ENCODE data around the gene KLHL21.
"Not testable (repeated sequence)": the region's sequence is repeated elsewhere in the genome, so short reads cannot be mapped to it uniquely, and the experiment has no call there.

Gene KLHL21, protein sequence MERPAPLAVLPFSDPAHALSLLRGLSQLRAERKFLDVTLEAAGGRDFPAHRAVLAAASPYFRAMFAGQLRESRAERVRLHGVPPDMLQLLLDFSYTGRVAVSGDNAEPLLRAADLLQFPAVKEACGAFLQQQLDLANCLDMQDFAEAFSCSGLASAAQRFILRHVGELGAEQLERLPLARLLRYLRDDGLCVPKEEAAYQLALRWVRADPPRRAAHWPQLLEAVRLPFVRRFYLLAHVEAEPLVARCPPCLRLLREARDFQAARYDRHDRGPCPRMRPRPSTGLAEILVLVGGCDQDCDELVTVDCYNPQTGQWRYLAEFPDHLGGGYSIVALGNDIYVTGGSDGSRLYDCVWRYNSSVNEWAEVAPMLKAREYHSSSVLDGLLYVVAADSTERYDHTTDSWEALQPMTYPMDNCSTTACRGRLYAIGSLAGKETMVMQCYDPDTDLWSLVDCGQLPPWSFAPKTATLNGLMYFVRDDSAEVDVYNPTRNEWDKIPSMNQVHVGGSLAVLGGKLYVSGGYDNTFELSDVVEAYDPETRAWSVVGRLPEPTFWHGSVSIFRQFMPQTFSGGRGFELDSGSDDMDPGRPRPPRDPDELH

DNA sequence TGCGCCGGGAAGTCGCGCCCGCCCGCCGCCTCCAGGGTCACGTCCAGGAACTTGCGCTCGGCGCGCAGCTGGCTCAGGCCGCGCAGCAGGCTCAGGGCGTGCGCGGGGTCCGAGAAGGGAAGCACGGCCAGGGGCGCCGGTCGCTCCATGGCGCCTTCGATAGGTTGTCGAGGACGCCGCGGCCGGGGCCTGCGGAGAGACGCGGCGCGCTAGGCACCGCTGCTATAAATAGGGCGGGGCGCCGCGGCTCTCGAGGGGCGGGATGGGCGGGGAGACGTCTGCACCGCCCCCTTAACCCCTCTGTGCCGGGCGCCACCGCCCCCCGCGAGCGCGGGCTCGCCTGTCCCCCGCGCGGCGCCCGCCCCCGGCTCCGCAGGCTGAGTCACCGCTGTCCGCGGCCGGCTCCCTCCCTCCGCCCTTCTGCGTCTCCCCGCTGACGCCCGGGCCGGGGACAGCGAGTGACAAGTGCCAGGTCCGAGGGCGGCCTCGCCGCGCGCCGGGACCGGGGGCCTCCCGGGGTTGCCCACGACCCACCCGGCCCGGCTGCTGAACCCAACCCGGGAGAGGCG lies at the start of gene KLHL21:
Gene KLHL21 (minus strand): TSS at position 201 of the 569 bp plus-strand sequence. CDS start 52 bp downstream, at position 149.
- DNase-seq = peak; percentile 93

DNA sequence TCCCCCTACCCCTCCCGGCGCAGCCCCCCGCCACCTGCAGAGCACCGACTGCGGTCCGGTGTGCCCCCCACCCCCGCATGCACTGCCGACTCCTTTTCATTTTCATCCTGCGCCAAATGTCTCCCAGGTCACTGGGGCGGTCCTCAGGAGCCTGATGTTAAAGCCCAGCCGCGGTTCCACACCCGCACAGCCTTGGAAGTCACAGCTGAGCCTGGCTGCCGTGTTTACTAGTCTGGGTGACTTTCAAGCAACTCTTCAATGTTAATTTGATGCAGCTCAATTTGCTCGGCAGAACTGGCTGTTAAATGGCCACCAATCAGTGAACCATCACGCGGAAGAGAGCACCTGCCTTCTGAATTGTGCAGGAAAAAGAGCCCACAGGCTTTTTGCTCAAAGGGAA lies 49.2 kb upstream of the KLHL21 start:
- DNase-seq = no peak

DNA sequence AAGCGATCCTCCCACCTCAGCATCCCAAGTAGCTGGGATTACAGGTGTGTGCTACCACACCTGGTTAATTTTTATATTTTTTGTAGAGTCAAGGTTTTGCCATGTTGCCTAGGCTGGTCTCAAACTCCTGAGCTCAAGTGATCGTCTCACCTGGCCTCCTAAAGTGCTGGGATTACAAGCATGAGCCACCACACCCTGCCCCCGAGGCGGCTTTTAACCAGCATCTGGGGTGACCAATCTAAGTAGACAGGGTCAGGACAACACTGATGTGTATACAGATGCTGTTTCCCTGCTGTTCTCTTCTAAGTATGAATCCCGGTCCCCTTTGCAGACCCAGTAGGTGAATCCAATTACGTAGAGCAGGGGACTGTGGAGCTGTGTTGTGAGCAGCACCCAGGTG lies 45.9 kb upstream of the KLHL21 start:
- no peak for DNase-seq

DNA sequence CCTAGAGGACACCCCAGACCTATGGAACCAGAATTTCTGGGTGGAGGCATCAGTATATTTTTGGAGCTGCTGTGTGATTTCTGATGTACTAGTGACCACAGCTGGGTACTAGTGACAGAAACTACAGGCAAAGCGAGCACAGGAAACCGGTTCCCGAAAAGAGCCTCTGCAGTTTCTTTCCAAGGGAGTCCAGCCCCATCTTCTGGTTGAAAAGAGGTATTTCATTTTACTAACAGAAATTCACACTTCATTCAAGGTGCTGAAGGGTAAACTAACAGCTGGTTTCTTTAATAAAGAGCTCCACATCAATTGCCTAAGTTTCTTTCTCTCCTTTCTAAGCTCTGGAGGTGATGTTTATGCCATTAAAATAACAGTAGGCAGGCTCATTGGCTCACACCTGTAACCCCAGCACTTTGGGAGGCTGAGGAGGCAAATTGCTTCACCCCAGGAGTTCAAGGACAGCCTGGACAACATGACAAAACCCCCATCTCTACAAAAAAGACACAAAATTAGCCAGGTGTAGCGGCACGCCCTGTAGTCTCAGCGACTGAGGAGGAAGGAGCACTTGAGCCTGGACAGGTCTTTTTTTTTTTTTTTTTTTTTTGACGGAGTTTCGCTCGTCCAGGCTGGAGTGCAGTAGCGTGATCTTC lies 44.0 kb upstream of the KLHL21 start:
- peak; percentile 37 for DNase-seq

GRCh38 chr1:6645018-6645417 lies 42.3 kb upstream of the KLHL21 start:
- no peak for DNase-seq

- DNase-seq = not testable (repeated sequence)
These were observed 38.2 kb upstream of the KLHL21 start for GRCh38 chr1:6640867-6641266.

DNA sequence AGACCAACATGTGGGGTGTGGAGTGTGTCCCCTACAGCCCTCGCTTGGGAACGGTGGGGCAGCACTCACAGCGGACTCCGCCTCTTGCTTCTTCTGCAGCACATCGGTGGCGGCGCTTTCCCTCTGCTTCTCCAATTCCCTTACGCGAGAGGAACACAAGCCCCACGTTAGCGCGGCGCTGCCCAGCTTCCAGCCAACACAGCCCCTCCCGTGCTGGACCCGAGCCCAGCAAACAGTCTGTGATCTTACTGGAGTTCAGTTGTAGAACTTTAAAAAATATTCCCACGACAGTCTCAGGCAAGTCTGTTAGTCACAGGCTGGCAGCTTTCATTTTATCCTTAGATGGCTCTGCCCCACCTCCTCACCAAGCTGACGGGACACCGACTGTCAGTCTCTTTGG lies 35.6 kb upstream of the KLHL21 start:
- DNase-seq = no peak

- no peak for DNase-seq
These were observed 35.1 kb upstream of the KLHL21 start for GRCh38 chr1:6637770-6638169.

DNA sequence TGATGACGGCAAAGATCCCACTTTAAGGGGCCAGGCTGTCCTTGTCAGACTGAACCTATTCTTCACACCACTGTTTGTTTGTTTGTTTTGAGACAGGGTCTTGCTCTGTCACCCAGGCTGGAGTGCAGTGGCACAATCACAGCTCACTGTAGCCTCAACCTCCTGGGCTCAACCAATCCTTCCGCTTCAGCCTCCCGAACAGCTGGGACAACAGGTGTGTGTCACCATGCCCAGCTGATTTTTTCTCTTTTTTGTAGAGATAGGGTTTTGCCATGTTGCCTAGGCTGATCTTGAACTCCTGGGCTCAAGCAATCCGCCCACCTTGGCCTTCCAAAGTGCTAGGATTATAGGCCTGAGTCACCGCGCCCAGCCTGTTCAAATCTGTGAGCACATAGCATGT lies 34.1 kb upstream of the KLHL21 start:
- not testable (repeated sequence) for DNase-seq

DNA sequence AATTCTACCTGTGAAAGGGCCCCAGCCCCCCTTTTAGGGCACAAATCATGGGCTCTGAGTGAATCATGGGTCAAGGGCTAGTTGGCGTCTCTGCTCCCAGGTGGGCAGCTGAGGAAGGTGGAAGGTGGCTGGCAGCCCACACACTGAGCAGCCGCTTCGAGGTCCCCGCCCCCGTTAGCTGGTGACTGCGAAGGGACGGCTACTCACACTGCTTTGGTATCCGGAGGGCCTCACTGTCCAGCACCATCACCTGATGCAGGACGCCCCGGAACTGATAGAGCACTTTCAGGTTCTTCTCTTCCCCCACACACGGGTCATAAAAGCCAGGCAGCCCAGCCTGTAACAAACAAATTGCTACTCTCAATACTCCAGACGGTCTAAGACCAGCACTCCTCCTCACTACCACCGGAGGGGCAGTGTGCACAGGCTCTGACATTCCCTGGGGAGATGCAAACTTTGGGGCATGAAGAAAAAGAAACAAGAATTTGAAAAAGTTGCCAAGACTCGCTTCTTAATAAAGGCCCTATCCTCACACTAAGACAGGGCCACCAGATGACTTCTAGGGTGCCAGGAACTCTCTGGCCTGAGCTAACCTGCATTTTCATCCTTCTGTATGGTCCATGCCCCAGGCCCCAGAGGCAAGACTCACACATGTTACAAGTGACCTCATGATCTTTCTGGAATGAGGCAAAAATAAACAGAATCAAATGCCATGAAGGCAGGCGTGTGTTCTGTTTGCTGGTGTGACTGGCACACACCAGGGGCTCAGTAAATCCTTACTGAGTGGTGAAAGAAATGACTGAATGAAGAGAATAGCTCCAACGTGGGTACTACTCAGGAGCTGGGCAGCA lies 33.5 kb upstream of the KLHL21 start:
- DNase-seq = no peak

GRCh38 chr1:6635161-6635909 lies 32.7 kb upstream of the KLHL21 start:
- DNase-seq = no peak

DNA sequence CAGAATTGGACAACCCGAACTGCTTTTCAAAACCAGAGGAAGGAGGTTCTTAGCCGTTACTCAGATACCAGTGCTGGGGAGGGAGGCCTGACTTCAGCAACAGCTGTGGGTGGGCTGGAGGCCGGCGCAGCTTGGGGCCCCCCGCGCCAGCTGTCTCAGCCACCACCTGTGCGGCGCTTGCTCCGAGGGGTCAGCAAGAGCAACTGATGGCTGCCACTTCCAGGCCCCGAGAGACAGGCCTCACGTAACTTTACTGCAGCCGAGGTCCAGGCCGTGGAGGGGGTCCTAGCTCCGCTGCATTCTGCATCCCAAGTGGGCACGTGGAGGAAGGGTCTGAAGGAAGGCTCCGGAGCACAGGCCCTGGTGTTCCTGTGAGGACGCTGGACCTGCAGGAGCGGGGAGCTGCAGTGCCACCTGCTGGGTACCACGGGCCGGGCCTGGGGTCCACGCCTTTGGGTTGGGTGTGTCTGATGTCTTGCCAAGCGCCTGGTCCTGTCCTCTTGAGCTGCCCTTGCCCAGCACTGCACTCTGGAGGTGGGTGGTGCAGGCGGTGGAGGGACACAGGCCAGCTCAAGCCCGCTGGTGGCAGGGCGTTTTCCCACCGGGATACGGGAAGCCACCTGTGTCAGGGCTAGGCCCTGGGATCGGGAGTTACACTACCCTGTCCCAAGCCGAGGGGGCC lies 31.8 kb upstream of the KLHL21 start:
- peak; percentile 62 for DNase-seq

GRCh38 chr1:6632588-6633514 lies 30.2 kb upstream of the KLHL21 start:
- no peak for DNase-seq

GRCh38 chr1:6631058-6631457 lies 28.4 kb upstream of the KLHL21 start:
- no peak for DNase-seq

- DNase-seq = no peak
These were observed 27.4 kb upstream of the KLHL21 start for GRCh38 chr1:6630027-6630426.

DNA sequence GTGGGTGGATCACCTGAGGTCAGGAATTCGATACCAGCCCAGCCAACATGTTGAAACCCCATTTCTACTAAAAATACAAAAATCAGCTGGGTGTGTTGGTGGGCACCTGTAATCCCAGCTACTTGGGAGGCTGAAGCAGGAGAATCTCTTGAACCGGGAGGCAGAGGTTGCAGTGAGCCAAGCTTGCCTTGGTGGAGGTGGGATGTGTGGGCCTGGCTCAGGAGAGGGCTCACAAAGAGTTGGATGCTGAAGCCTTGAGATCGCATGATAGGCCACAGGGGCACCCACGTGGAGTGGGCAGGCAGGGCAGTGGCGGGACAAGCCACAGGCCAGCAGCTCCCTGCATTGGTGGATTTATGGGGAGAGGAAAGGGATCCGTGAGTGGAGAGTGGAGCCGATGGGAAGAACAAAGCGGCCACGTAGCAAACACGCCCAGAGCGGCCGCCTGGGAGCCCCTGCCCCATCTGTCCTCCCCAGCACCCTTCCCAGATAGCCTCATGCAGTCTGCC lies 26.4 kb upstream of the KLHL21 start:
- DNase-seq = no peak

DNA sequence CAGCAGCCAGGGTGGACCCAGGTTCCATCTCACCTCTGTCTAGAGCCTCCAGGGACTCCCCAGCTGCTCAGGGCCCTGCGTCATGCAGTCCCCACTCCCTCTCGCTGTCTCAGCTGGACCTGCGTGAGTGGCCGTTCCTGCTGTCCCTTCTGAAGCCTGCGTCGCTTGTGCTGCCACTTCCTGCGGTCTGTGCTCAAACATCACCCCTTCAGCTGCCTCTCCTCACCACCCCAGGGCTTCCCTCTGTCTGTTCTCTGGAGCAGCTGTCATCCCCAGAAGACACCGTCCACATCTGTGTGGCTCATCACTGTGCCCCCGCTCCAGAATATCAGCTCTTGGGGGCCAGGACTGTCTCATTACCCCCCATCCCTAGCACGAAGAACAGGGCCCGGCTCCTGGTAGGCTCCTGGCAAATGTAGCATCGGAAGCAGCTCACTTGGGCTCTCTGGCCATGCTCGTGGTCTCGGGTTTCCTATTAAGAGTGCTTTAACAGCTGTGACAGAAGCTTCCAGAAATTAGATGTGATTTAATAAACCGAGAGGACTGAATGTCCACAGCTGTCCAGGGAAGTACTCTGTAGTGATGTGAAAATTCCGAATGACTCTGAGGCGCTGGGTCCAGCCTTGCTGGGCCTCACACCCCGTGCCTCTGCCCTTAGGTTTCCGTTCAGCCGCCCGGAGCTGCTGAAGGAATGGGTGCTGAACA lies 25.3 kb upstream of the KLHL21 start:
- DNase-seq = no peak

- DNase-seq = no peak
These were observed 24.4 kb upstream of the KLHL21 start for GRCh38 chr1:6627031-6627430.

- no peak for DNase-seq
These were observed 23.0 kb upstream of the KLHL21 start for GRCh38 chr1:6625584-6626149.
